Transverse colon (tissue), 4 donors: Measurements from ENCODE around the gene SIPA1L3. TPM values are rescaled to one million over a fixed set of nuclear protein-coding genes. Genes with fewer than 3 reads are reported as not detected.

Source experiments
- DNase-seq: peaks from one replicate; pipeline ENCODE4 v3.0.0-alpha.2; 2019
- H3K27ac ChIP-seq, 4 donors: fragments of 200-600 bp; sonication (generic); 2 replicates each; pipeline ENCODE4 v1.5.1; 2016 to 2018; ENCODE audit warnings: inconsistent platforms in 4 of 4
- H3K27me3 ChIP-seq: fragments of 200-600 bp; sonication (generic); 2 replicates; pipeline ENCODE4 v1.5.1; 2017; ENCODE audit warnings: inconsistent platforms
- H3K36me3 ChIP-seq, 4 donors: fragments of 200-600 bp; sonication (generic); 2 replicates each; pipeline ENCODE4 v1.5.1; 2017 to 2019; ENCODE audit warnings: inconsistent platforms in 4 of 4
- H3K4me1 ChIP-seq, 4 donors: fragments of 200-600 bp; sonication (generic); 2 replicates each; pipeline ENCODE4 v1.5.1; 2017 to 2020; ENCODE audit warnings: inconsistent platforms in 4 of 4
- H3K4me3 ChIP-seq, 4 donors: fragments of 200-600 bp; sonication (generic); 1 replicate in 1 of 4; 2 replicates in 3 of 4; pipeline versions ENCODE4 v1.5.1 to v1.6.1; 2017 to 2019; ENCODE audit warnings: inconsistent platforms in 4 of 4
- H3K9me3 ChIP-seq, 2 donors: fragments of 200-600 bp; sonication (generic); 2 replicates each; pipeline ENCODE4 v1.5.1; 2017 to 2019; ENCODE audit warnings: inconsistent platforms in 2 of 2
- CTCF ChIP-seq, 5 experiments: fragments of 200-600 bp in 3 of 5; fragments of 450-650 bp in 2 of 5; sonication (generic) in 3 of 5; IDR thresholded peaks; 1 replicate in 2 of 5; 2 replicates in 3 of 5; pipeline ENCODE4 v1.5.1; 2016 to 2017; ENCODE audit warnings: antibody characterized with exemption in 5 of 5, inconsistent platforms in 3 of 5, mild to moderate bottlenecking in 2 of 5, moderate library complexity in 1 of 5
- EP300 ChIP-seq: sonication (generic); formaldehyde crosslinking; IDR thresholded peaks from one replicate; pipeline ENCODE4 v1.6.1; 2017; ENCODE audit warnings: antibody characterized with exemption, low read depth
- POLR2A ChIP-seq: fragments of 450-650 bp; IDR thresholded peaks from one replicate; pipeline ENCODE4 v1.6.1; 2016; ENCODE audit warnings: antibody characterized with exemption, mild to moderate bottlenecking, moderate library complexity
- POLR2AphosphoS5 ChIP-seq, 3 donors: sonication (generic); formaldehyde crosslinking; IDR thresholded peaks; one replicate each; pipeline ENCODE4 v1.6.1; 2016; ENCODE audit warnings: antibody characterized with exemption in 3 of 3
- WGBS, 2 donors: methylation state at CpG; one replicate each; pipeline ENCODE4 v1.1.5; 2018; ENCODE audit warnings: low coverage in 1 of 2; 5-methylcytosine and 5-hydroxymethylcytosine counted together
- in situ Hi-C, 4 donors: fragments of 200-750 bp; cut with MboI; loops; one replicate each; pipeline versions ENCODE4 v1.15.0 to v1.15.1; 2017; ENCODE audit warnings: low sequenced_read_pairs in 3 of 4, low pct_ligation_motif_present in 1 of 4, low pct_unique_long_range_greater_than_20kb in 1 of 4
- intact Hi-C: fragments of 100-400 bp; cut with DNase I; formaldehyde crosslinking; loops from one replicate; pipeline ENCODE4 v1.15.1; 2023; ENCODE audit warnings: low total_unique reads
- total RNA-seq, 4 donors: library from RNA; depleted of rRNA; stranded (reverse); fragments of >200 nt; gene quantifications; one replicate each; pipeline ENCODE4 v1.1.0, GENCODE V29; 2016

The SIPA1L3 gene
- total RNA-seq, 4 donors from 2014 or later, result 191 to 284 (median 231) TPM

DNA sequence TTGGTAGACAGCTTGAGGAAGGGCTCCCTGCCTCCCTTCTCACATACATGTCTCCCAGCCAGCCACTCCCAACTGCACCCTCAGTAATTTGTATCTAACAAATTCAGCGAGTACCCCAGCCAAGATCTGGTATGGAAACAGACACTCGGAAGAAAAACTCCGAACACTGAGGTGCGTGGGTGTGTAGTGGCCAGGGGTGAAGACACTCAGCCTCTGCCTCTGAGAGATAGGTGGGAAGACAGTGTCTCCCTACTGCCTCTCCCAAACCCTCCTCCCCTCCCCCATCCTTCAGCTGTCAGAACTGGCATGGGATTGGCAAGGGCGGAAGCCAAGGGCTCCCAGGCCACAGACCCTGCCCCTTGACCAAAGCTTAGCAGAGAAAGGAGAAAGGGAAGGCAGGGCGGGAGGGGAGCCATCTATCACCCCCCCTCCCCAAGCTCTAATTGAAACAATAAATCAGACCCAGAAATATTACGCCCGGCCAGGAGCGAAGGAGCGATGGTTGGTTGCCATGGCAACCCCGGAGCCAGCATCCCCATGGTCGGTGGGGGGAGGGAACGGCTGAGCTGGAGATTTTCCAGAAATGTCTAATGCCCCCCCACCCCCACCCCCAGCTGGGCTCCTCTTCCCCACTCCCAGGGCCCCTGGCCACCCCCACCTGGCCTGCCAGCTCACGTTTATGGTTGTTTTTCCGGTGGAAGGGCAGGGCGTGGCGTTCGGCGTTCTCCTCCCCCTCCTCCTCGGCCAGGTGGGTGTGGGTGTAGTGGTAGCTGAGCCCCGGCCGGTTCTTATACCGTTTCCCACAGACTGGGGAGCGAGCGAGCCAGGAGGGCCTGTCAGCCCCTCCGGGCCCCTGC lies 310.0 kb downstream of the SIPA1L3 start:
- peak; percentile 21 for DNase-seq
- no peak overlapping the region for H3K4me3 ChIP-seq
- no peaks in the 10 kb centered on the region for H3K9me3 ChIP-seq
- in situ Hi-C loops, result loop anchor here in 1 of 4 donors (25.0 kb wide), 1 partner anchor 330 kb away; no protein-coding TSS in a partner anchor
- intact Hi-C loops, result no loop called here
- no peaks in the 10 kb centered on the region for H3K4me1 ChIP-seq
- H3K36me3 ChIP-seq, result no peaks in the 10 kb centered on the region
- no peak overlapping the region for H3K27ac ChIP-seq
- WGBS, 2 donors, result 55% methylated on average over 26 of the region's 26 CpGs; no CpG with 5 or more reads in 1 of the 2 donors
- H3K27me3 ChIP-seq, result peaks cover 39% of the 10 kb centered on the region
- no peak for TF ChIP-seq EP300
- no peak for TF ChIP-seq POLR2A
- TF ChIP-seq POLR2AphosphoS5 (IDR thresholded peaks at IDR 0.05), result no peak

GRCh38 chr19:38218204-38218603 lies 311.2 kb downstream of the SIPA1L3 start:
- TF ChIP-seq POLR2AphosphoS5 (IDR thresholded peaks at IDR 0.05) (no peak), EP300 (no peak), CTCF (IDR thresholded peaks at IDR 0.05) (no peak), POLR2A (no peak)

DNA sequence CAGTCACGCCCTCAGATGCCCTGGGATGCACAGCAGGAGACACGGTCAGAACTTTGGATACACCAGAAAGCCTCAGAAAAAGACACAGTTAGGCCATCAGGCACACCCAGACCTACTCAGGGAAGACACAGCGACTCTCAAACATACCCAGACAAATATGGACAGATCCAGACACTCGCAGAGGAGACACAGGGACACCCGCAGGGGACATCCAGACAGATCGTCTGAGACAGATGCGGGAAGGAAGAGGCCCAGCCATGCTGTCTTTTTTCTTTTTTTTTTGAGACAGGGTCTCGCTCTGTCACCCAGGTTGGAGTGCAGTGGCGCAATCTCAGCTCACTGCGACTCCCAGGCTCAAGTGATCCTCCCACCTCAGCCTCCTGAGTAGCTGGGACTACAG lies 312.2 kb downstream of the SIPA1L3 start:
- in situ Hi-C loops (loop anchor here in 1 of 4 donors (25.0 kb wide), 1 partner anchor 332 kb away; no protein-coding TSS in a partner anchor), intact Hi-C loops (no loop called here)
- no peak overlapping the region for H3K4me3 ChIP-seq
- no peaks in the 10 kb centered on the region for H3K9me3 ChIP-seq
- TF ChIP-seq CTCF (IDR thresholded peaks at IDR 0.05) (no peak), EP300 (no peak), POLR2A (no peak), POLR2AphosphoS5 (IDR thresholded peaks at IDR 0.05) (no peak)
- H3K36me3 ChIP-seq, result no peaks in the 10 kb centered on the region
- H3K27ac ChIP-seq, result no peak overlapping the region
- H3K4me1 ChIP-seq, result peaks cover 6 to 9% (median 7%) of the 10 kb centered on the region in 4 donors
- no peak for DNase-seq
- peaks cover 47% of the 10 kb centered on the region for H3K27me3 ChIP-seq
- 86% methylated on average over 10 of the region's 10 CpGs; no CpG with 5 or more reads in 1 of the 2 donors for WGBS, 2 donors

More at GRCh38 chr19:38218204-38218603, 311.2 kb downstream of the SIPA1L3 start:
- in situ Hi-C loops (loop anchor here in 1 of 4 donors (25.0 kb wide), 1 partner anchor 331 kb away; no protein-coding TSS in a partner anchor), intact Hi-C loops (no loop called here)
- no peak overlapping the region for H3K27ac ChIP-seq
- no peaks in the 10 kb centered on the region for H3K36me3 ChIP-seq
- peaks cover 0 to 3% (median 0%) of the 10 kb centered on the region in 4 donors for H3K4me1 ChIP-seq
- H3K9me3 ChIP-seq, result no peaks in the 10 kb centered on the region
- H3K4me3 ChIP-seq, result no peak overlapping the region
- H3K27me3 ChIP-seq, result peaks cover 43% of the 10 kb centered on the region
- WGBS, 2 donors, result 94% methylated on average over 3 of the region's 3 CpGs; no CpG with 5 or more reads in 1 of the 2 donors
- DNase-seq, result no peak

DNA sequence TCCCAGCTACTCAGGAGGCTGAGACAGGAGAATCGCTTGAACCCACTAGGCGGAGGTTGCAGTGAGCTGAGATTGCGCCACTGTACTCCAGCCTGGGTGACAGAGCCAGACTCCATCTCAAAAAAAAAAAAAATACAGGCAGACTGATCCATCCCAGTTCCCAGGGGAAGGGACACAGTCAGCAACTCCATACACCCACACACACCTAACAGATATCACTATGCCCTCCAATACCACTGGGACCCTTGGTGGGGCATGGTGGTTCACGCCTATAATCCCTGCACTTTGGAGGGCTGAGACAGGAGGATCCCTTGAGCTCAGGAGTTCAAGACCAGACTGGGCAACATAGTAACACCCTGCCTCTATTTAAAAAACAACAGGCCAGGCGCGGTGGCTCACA lies 314.4 kb downstream of the SIPA1L3 start:
- Histone ChIP-seq H3K4me1 (peaks cover 6 to 13% (median 9%) of the 10 kb centered on the region in 4 donors), H3K27me3 (peaks cover 62% of the 10 kb centered on the region), H3K4me3 (no peak overlapping the region), H3K9me3 (no peaks in the 10 kb centered on the region), H3K36me3 (no peaks in the 10 kb centered on the region), H3K27ac (no peak overlapping the region)
- intact Hi-C loops (no loop called here), in situ Hi-C loops (loop anchor here in 1 of 4 donors (25.0 kb wide), 1 partner anchor 334 kb away; no protein-coding TSS in a partner anchor)
- WGBS, 2 donors, result 92% methylated on average over 6 of the region's 6 CpGs; no CpG with 5 or more reads in 1 of the 2 donors
- DNase-seq, result no peak
- no peak for TF ChIP-seq POLR2AphosphoS5 (IDR thresholded peaks at IDR 0.05)
- TF ChIP-seq CTCF (IDR thresholded peaks at IDR 0.05), result no peak
- no peak for TF ChIP-seq POLR2A
- TF ChIP-seq EP300, result no peak
